ENCODE data around the gene ATIC.

Gene ATIC

GRCh38 chr2:215313255-215313613 is 1.4 kb downstream of the ATIC start:
- H3K4me3 ChIP-seq (ENCODE audit: low read depth, low read length), result no peak overlapping the region
- no peak for TF ChIP-seq CTCF (conservative IDR thresholded peaks at IDR 0.05; ENCODE audit: low read depth, low read length)
- no peak for DNase-seq (ENCODE audit: low read depth)

GRCh38 chr2:215314896-215315295 is 3.0 kb downstream of the ATIC start:
- TF ChIP-seq CTCF (conservative IDR thresholded peaks at IDR 0.05; ENCODE audit: low read depth, low read length), result no peak
- no peak overlapping the region for H3K4me3 ChIP-seq (ENCODE audit: low read depth, low read length)
- DNase-seq (ENCODE audit: low read depth), result no peak

- DNase-seq (ENCODE audit: low read depth), result no peak
- H3K4me3 ChIP-seq (ENCODE audit: low read depth, low read length), result no peak overlapping the region
- no peak for TF ChIP-seq CTCF (conservative IDR thresholded peaks at IDR 0.05; ENCODE audit: low read depth, low read length)
Measured at GRCh38 chr2:215315301-215315700, 3.4 kb downstream of the ATIC start.

GRCh38 chr2:215316336-215316735 is 4.5 kb downstream of the ATIC start:
- no peak overlapping the region for H3K4me3 ChIP-seq (ENCODE audit: low read depth, low read length)
- no peak for TF ChIP-seq CTCF (conservative IDR thresholded peaks at IDR 0.05; ENCODE audit: low read depth, low read length)
- DNase-seq (ENCODE audit: low read depth), result no peak

- DNase-seq (ENCODE audit: low read depth), result no peak
- no peak for TF ChIP-seq CTCF (conservative IDR thresholded peaks at IDR 0.05; ENCODE audit: low read depth, low read length)
- no peak overlapping the region for H3K4me3 ChIP-seq (ENCODE audit: low read depth, low read length)
Measured at GRCh38 chr2:215319500-215319899, 7.6 kb downstream of the ATIC start.

- TF ChIP-seq CTCF (conservative IDR thresholded peaks at IDR 0.05; ENCODE audit: low read depth, low read length), result no peak
- no peak overlapping the region for H3K4me3 ChIP-seq (ENCODE audit: low read depth, low read length)
- DNase-seq (ENCODE audit: low read depth), result no peak
Measured at GRCh38 chr2:215320102-215320501, 8.2 kb downstream of the ATIC start.

GRCh38 chr2:215320679-215321078 is 8.8 kb downstream of the ATIC start:
- TF ChIP-seq CTCF (conservative IDR thresholded peaks at IDR 0.05; ENCODE audit: low read depth, low read length), result no peak
- no peak overlapping the region for H3K4me3 ChIP-seq (ENCODE audit: low read depth, low read length)
- DNase-seq (ENCODE audit: low read depth), result no peak

All from choroid plexus epithelial cell (primary cell).